HG02840 (cell line): ENCODE data around the gene HECTD4.
"Not testable (repeated sequence)": the region's sequence is repeated elsewhere in the genome, so short reads cannot be mapped to it uniquely, and the experiment has no call there.

Experiments
- ATAC-seq: cut with Tn5 transposase; IDR thresholded peaks from one replicate; pipeline ENCODE4 v1.9.1; 2021; ENCODE audit warnings: mild to moderate bottlenecking, moderate library complexity, moderate number of reproducible peaks; ENCODE audit not compliant: unreplicated experiment, low FRiP score

HECTD4 gene

GRCh38 chr12:112165624-112166023, 216.6 kb downstream of the HECTD4 start:
- ATAC-seq, result no peak

- ATAC-seq, result no peak
Observed at GRCh38 chr12:112164011-112164660, 218.1 kb downstream of the HECTD4 start.

- ATAC-seq, result no peak
Observed at GRCh38 chr12:112163471-112163991, 218.7 kb downstream of the HECTD4 start.

GRCh38 chr12:112163056-112163455, 219.2 kb downstream of the HECTD4 start:
- no peak for ATAC-seq

GRCh38 chr12:112162241-112162790, 219.9 kb downstream of the HECTD4 start:
- ATAC-seq, result no peak

- no peak for ATAC-seq
Observed at GRCh38 chr12:112161711-112162110, 220.5 kb downstream of the HECTD4 start.

- no peak for ATAC-seq
Observed at GRCh38 chr12:112160611-112161010, 221.6 kb downstream of the HECTD4 start.

GRCh38 chr12:112159146-112159541, 223.1 kb downstream of the HECTD4 start:
- ATAC-seq, result no peak

- not testable (repeated sequence) for ATAC-seq
Observed at GRCh38 chr12:112158461-112159145, 223.6 kb downstream of the HECTD4 start.

GRCh38 chr12:112153893-112154219, 228.4 kb downstream of the HECTD4 start:
- no peak for ATAC-seq

GRCh38 chr12:112153181-112153892, 228.9 kb downstream of the HECTD4 start:
- ATAC-seq, result no peak

- ATAC-seq, result no peak
Observed at GRCh38 chr12:112151766-112152541, 230.3 kb downstream of the HECTD4 start.

GRCh38 chr12:112149596-112149995, 232.6 kb downstream of the HECTD4 start:
- no peak for ATAC-seq

- ATAC-seq, result no peak
Observed at GRCh38 chr12:112148031-112148513, 234.2 kb downstream of the HECTD4 start.

GRCh38 chr12:112146123-112146522, 236.1 kb downstream of the HECTD4 start:
- ATAC-seq, result no peak

GRCh38 chr12:112140728-112141127, 241.5 kb downstream of the HECTD4 start:
- no peak for ATAC-seq

- no peak for ATAC-seq
Observed at GRCh38 chr12:112134731-112135130, 247.5 kb downstream of the HECTD4 start.

GRCh38 chr12:112133418-112133817, 248.8 kb downstream of the HECTD4 start:
- ATAC-seq, result no peak

GRCh38 chr12:112131686-112132085, 250.5 kb downstream of the HECTD4 start:
- no peak for ATAC-seq

GRCh38 chr12:112130441-112130998, 251.7 kb downstream of the HECTD4 start:
- peak; percentile 50 for ATAC-seq
